CD4-positive, alpha-beta T cell treated with Interleukin-4 for 1 hour (primary cell): ENCODE measurements around the gene ARL4A.

Source experiments
- DNase-seq, 2 donors: peaks; one replicate each; pipeline ENCODE4 v3.0.0-alpha.2; 2020 to 2022

Gene ARL4A

DNA sequence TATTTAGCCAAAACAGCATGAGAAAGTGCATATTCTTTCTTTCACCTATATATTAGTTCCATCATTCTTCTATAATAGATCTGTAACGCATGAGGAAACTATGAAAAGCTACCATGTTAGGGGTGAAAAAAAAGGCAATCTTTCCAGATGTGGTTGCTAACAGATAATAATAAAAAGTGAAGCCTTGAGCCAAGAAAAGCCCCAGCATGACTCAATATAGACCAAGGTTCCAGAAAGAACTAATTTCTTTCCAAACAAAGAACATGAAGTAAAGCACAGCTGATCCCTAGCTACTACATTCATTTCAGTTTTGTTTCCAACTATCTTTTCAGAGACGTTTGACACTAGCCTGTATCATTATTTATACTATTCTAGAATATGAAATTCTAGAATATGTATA lies 16.4 kb downstream of the ARL4A start:
- no peak for DNase-seq

DNA sequence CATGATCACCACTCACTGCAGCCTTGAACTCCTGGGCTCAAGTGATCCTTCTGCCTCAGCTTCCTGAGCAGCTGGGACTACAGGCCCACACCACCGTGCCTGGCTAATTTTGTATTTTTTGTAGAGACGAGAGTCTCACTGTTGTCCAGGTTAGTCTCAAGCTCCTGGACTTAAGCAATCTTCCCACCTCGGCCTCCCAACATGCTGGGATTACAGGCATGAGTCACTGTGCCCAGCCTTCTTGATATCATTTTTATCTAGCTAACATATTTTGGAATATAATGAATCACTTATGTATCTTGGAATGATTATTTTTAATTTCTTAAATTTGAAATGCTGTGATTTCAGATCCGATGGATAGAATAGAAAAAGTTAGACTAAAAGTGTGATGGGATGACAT lies 18.4 kb downstream of the ARL4A start:
- no peak for DNase-seq

GRCh38 chr7:12706900-12707536 lies 19.6 kb downstream of the ARL4A start:
- no peak for DNase-seq

- DNase-seq, result no peak
These were observed 20.9 kb downstream of the ARL4A start for GRCh38 chr7:12708314-12708713.

- DNase-seq, result no peak
These were observed 22.5 kb downstream of the ARL4A start for GRCh38 chr7:12709726-12710502.

DNA sequence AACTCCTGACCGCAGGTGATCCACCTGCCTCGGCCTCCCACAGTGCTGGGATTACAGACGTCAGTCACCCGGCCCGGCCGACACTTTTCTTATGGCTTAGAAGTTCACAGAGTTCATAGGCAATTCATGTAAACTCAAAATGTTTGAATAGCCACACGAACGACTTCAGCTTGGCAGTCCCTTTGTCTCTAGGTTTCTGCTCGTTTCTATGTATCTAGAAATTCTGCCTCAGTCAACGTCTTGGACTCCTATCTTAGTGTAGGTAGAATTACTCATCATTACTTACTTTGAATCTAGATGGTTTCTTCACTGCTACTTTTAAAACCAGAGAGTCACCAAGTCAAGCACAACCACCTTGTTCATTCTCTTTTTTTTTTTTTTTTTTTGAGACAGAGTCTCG lies 23.7 kb downstream of the ARL4A start:
- no peak for DNase-seq

DNA sequence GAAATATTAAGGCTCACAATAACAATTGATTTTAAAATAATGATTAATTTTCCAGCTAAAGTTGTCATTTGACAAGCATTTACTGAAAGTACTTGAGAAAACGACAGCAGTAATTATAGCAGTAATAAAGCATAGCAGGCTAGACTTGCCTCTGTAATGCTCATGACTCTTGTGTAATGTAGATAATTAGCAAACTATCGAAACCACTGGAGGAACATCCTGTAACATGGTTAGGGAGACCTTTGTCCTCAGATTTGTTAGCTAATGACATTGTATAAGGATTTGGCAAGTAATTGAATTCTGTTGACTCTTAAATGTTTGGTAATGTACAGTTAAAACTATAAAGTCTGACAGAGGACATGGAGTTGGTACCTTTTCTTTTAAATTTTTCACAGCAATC lies 24.8 kb downstream of the ARL4A start:
- DNase-seq, result no peak

DNA sequence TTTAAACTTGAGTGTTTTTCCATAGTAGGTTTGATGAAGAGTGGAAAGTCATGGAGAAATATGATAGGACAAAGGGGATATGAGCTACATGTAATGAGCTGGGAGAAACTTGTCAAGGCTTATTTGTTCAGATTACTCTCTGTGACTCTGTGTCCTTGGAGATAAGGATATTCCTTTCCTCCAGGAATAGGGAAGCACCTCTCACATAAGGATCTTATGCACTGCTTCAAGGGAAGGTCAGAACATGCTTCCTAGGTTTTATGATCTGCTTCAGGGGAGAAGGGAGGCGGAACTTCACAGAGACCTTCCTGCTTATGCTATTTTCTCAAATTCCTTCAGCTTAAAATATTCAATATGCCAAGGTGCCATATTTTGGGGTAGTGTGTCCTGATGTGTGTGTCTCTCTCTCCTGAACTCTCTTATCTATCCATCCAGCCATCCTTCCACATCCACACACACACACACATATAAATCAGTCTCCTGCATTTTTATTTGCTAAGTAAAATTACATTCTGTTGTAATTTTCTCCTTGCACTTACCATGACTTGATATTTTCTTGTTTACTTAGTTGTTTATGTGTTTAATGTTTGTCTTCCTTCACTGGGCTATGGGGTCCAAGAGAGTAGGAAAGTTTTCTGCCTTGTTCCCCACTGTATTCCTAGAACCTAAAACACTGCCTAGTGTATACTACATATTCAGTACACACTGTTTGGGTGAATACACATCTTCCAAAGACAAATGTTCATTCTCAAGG lies 26.4 kb downstream of the ARL4A start:
- DNase-seq, result no peak

DNA sequence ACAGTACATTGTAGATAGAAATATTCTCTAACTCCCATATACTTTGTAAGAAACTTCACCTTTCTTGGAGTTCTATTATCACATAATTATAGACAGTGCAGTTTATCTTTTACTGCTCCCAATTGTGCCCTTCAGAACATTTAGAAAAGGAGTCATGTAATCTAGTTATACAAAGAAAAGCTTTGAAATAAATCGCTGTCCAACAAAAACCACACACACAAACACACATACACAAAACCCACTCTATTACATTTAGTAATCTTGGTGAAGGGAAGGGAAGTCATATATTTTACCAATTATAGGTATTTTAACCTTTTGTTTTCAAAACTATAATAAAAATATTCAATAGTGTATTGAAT lies 26.9 kb downstream of the ARL4A start:
- no peak for DNase-seq

GRCh38 chr7:12715372-12716133 lies 28.1 kb downstream of the ARL4A start:
- peak; percentile 18 to 29 for DNase-seq

GRCh38 chr7:12716134-12716681 lies 28.8 kb downstream of the ARL4A start:
- no peak for DNase-seq

GRCh38 chr7:12716722-12717121 lies 29.3 kb downstream of the ARL4A start:
- no peak for DNase-seq

GRCh38 chr7:12719141-12719919 lies 31.9 kb downstream of the ARL4A start:
- peak in 1 of 2 donors; percentile 23 for DNase-seq

GRCh38 chr7:12719981-12720865 lies 32.8 kb downstream of the ARL4A start:
- peak; percentile 17 to 21 for DNase-seq

DNA sequence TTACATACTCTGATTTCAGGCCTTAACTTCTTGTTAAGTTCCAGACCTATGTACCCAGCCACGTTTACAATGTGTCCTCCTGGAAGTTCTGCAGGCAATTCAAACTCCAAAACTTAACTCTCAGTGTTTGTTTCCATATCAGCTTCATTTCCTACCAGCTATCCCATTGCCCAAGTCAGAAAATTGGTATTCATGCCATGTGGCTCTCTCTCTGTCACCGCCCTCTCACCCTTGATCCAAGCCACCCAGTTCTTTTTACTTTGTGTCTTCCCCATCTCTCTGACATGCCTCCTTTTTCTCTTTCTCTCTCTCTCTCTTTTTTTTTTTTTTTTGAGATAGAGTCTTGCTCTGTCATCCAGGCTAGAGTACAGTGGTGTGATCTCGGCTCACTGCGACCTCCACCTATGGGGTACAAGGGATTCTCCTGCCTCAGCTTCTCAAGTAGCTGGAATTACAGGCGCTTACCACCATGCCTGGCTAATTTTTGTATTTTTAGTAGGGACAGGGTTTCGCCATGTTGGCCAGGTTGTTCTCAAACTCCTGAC lies 33.9 kb downstream of the ARL4A start:
- no peak for DNase-seq

DNA sequence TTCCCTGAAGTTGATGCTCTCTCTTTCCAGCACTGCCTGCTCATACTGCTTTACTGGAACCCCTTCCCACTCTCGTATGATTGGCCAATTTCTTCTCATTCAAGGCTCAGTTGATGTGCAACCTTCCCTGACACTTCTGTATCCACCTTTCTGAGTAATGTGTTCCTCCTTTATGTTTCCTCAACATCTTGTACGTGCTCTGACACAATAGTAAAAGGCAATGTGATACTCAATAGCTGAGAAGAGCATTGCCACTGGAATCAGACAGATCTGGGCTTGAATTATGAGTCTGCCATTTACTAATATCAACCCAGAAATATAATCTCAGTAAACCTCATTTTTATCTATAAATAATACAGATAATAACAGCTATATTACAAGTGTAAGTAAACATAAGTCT lies 34.7 kb downstream of the ARL4A start:
- no peak for DNase-seq

DNA sequence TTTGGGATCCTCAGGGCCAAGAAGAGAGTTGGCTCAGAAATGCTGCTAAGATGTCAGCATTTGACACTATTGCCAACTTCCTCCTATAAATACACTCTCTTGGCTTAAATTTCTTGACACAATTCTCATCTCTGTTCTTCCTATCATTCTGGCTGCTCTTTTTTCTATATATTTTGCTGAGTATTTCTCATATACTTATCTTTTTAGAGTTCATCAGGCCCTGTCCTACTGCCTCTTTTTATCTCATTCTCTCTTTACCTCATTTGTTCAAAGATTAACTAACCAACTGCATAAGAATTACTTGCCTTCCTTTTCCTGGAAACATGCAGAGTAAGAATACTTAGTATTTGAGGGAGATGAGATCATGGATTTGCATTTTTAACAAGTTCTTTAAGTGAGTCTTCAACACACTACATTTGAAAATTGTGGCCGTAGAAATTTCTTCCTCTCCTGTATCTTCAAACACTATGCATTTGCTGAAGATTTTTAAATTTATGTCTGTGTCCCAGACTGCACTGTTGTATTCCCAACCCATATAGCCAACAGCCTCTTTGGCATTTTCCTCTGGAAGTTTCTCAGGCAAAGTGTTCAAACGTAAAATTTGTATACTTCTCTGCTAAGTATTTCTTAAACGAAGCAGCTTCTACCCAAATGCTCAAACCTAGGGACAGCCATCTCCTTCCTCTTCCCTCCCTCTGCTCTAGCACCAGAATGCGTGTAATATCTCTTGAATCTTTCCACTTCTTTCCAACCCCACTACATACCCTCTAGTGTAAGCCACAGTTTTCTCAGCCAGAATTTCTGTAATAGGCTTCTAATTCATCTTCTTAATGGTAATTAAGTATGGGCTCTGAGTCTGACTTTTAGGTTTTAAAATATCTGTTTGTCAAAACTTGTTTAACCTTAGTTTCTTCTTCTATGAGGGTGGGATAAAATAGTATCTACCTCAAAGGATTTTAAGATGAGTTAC lies 35.5 kb downstream of the ARL4A start:
- no peak for DNase-seq

DNA sequence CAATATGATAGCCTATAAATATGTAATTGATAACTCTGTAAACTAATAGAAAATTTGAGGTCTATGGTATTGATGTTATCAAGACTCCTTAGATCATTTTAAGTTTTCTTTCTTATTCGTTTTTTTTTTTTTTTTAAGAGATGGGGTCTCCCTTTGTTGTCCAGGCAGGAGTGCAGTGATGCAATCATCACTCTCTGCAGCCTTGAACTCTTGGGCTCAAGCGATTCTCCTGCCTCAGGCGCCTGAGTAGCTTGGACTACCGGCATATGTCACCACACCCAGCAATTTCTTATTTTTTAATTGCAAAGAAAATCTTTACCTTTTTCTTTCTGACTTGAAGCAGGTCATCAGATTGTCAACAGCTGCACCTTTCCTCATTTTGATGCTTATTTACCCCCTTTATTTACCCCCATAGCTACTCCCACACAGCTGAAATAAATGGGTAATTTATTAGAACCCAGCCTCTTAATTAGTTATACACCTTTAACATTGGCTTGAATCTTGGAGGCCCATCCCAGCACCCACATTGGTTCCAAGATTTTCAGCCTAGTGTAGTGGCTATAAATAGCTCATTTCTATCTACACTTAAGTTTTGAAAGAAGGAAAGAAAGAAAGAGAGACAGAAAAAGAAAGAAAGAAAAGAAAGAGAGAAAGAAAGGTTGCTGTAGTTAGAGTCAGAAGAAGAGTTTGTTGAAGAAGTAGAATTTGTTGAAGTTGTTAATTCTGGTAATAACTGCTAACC lies 38.3 kb downstream of the ARL4A start:
- no peak for DNase-seq

DNA sequence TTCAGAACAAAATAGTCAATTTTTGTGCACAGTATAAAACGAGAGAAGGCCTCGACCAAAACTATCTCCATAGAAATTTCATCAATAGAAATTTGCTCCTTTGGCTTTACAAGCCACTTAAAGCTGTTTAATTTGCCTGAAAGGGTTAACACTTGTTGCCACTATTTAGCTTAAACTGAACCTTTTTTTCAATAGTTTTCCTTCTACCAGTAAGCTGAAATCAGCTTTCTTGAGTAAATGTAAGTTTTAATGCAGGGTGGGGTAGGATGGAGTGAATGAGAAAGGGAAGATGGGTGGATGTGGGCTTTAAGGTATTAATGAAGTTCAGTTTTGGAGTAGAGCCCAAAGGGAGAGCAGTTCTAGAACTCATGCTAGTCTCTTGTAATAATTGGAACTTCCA lies 39.5 kb downstream of the ARL4A start:
- no peak for DNase-seq
